Measurements from ENCODE around the gene RP9. TPM values are rescaled to one million over a fixed set of nuclear protein-coding genes. Genes with fewer than 3 reads are reported as not detected.

RP9 gene
- total and polyA plus RNA-seq, 2 of the 13 experiments (the other 11 are each of a cell fraction or from before 2014, with no cell fraction given), result 14.2 to 18.6 TPM

- TF ChIP-seq THAP11 (CRISPR knock-in tag; IDR thresholded peaks at IDR 0.05) (peak; percentile 76), RNF2 (conservative IDR thresholded peaks at IDR 0.05; ENCODE audit: low read depth) (no peak), ARID5B (CRISPR knock-in tag; IDR thresholded peaks at IDR 0.05) (peak; percentile 34; the same call in 1 of the 2 replicates), MEF2D (CRISPR knock-in tag; IDR thresholded peaks at IDR 0.05) (no peak), ZNF674 (CRISPR knock-in tag; IDR thresholded peaks at IDR 0.05; ENCODE audit: low read depth) (no peak), U2AF1 (optimal IDR thresholded peaks at IDR 0.05; ENCODE audit: low read depth, low read length) (no peak), E2F2 (CRISPR knock-in tag; IDR thresholded peaks at IDR 0.05; ENCODE audit: borderline replicate concordance) (no peak), MIXL1 (CRISPR knock-in tag; IDR thresholded peaks at IDR 0.05) (no peak), ZNF878 (CRISPR knock-in tag; IDR thresholded peaks at IDR 0.05) (no peak), HBP1 (CRISPR knock-in tag; IDR thresholded peaks at IDR 0.05; ENCODE audit: low read depth) (no peak), ZNF790 (CRISPR knock-in tag; IDR thresholded peaks at IDR 0.05; ENCODE audit: borderline replicate concordance) (no peak), SALL2 (CRISPR knock-in tag; IDR thresholded peaks at IDR 0.05) (0 out of 2 replicates have a peak, but pooled peaks have one; percentile 62), ZMYM4 (CRISPR knock-in tag; IDR thresholded peaks at IDR 0.05) (peak; percentile 80; the same call in 1 of the 2 replicates), ZNF446 (CRISPR knock-in tag; IDR thresholded peaks at IDR 0.05) (no peak)
- TF ChIP-seq, protein P1, sequence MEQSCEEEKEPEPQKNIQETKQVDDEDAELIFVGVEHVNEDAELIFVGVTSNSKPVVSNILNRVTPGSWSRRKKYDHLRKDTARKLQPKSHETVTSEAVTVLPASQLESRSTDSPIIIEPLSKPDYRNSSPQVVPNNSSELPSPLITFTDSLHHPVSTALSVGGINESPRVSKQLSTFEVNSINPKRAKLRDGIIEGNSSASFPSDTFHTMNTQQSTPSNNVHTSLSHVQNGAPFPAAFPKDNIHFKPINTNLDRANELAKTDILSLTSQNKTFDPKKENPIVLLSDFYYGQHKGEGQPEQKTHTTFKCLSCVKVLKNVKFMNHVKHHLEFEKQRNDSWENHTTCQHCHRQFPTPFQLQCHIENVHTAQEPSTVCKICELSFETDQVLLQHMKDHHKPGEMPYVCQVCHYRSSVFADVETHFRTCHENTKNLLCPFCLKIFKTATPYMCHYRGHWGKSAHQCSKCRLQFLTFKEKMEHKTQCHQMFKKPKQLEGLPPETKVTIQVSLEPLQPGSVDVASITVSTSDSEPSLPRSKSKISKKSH (CRISPR knock-in tag; IDR thresholded peaks at IDR 0.05; ENCODE audit: borderline replicate concordance), result no peak
- TF ChIP-seq, protein P2, sequence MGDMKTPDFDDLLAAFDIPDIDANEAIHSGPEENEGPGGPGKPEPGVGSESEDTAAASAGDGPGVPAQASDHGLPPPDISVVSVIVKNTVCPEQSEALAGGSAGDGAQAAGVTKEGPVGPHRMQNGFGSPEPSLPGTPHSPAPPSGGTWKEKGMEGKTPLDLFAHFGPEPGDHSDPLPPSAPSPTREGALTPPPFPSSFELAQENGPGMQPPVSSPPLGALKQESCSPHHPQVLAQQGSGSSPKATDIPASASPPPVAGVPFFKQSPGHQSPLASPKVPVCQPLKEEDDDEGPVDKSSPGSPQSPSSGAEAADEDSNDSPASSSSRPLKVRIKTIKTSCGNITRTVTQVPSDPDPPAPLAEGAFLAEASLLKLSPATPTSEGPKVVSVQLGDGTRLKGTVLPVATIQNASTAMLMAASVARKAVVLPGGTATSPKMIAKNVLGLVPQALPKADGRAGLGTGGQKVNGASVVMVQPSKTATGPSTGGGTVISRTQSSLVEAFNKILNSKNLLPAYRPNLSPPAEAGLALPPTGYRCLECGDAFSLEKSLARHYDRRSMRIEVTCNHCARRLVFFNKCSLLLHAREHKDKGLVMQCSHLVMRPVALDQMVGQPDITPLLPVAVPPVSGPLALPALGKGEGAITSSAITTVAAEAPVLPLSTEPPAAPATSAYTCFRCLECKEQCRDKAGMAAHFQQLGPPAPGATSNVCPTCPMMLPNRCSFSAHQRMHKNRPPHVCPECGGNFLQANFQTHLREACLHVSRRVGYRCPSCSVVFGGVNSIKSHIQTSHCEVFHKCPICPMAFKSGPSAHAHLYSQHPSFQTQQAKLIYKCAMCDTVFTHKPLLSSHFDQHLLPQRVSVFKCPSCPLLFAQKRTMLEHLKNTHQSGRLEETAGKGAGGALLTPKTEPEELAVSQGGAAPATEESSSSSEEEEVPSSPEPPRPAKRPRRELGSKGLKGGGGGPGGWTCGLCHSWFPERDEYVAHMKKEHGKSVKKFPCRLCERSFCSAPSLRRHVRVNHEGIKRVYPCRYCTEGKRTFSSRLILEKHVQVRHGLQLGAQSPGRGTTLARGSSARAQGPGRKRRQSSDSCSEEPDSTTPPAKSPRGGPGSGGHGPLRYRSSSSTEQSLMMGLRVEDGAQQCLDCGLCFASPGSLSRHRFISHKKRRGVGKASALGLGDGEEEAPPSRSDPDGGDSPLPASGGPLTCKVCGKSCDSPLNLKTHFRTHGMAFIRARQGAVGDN (CRISPR knock-in tag; IDR thresholded peaks at IDR 0.05), result peak; percentile 72
Measured at GRCh38 chr7:33109005-33109757, at the start of gene RP9 (continued).
